Stomach (tissue), 9 donors: Measurements from ENCODE around the gene ACKR3. TPM values are rescaled to one million over a fixed set of nuclear protein-coding genes. Genes with fewer than 3 reads are reported as not detected.

Experiments
- DNase-seq, 2 donors: peaks; one replicate each; pipeline versions ENCODE4 v3.0.0 to v3.0.0-alpha.2; 2013 to 2019
- H3K27ac ChIP-seq, 5 donors: fragments of 200-600 bp in 4 of 5; sonication (generic) in 4 of 5; one replicate each; pipeline ENCODE4 v1.5.1; 2013 to 2019; ENCODE audit warnings: mild to moderate bottlenecking in 1 of 5, moderate library complexity in 1 of 5
- H3K27me3 ChIP-seq, 3 donors: fragments of 200-600 bp; sonication (generic); one replicate each; pipeline ENCODE4 v1.5.1; 2017 to 2019; ENCODE audit warnings: mixed run types in 1 of 3
- H3K36me3 ChIP-seq, 4 donors: fragments of 200-600 bp; sonication (generic); 1 replicate in 3 of 4; 2 replicates in 1 of 4; pipeline ENCODE4 v1.5.1; 2016 to 2019
- H3K4me1 ChIP-seq, 4 donors: fragments of 200-600 bp; sonication (generic); one replicate each; pipeline ENCODE4 v1.5.1; 2016 to 2019
- H3K4me3 ChIP-seq, 4 donors: fragments of 200-600 bp; sonication (generic) in 3 of 4; one replicate each; pipeline ENCODE4 v1.5.1; 2016 to 2019; ENCODE audit warnings: mild to moderate bottlenecking in 1 of 4
- H3K9me3 ChIP-seq, 4 donors: fragments of 200-600 bp; sonication (generic); one replicate each; pipeline ENCODE4 v1.5.1; 2016 to 2019
- CTCF ChIP-seq, 7 experiments: fragments of 450-650 bp in 4 of 7; fragments of 200-600 bp in 3 of 7; sonication (generic) in 3 of 7; IDR thresholded peaks; one replicate each; pipeline ENCODE4 v1.5.1; 2016 to 2019; ENCODE audit warnings: antibody characterized with exemption in 7 of 7, control low read depth in 2 of 7, mild to moderate bottlenecking in 1 of 7
- EP300 ChIP-seq: sonication (generic); formaldehyde crosslinking; IDR thresholded peaks from one replicate; pipeline ENCODE4 v1.6.1; 2017; ENCODE audit warnings: antibody characterized with exemption
- POLR2A ChIP-seq, 4 donors: fragments of 450-650 bp; IDR thresholded peaks; one replicate each; pipeline ENCODE4 v1.6.1; 2016; ENCODE audit warnings: antibody characterized with exemption in 4 of 4, control low read depth in 2 of 4, mild to moderate bottlenecking in 1 of 4, moderate library complexity in 1 of 4
- POLR2AphosphoS5 ChIP-seq, 3 donors: sonication (generic); formaldehyde crosslinking; IDR thresholded peaks; one replicate each; pipeline ENCODE4 v1.6.1; 2016; ENCODE audit warnings: antibody characterized with exemption in 3 of 3
- WGBS, 5 donors: extraction: QIAGEN DNeasy Blood & Tissue Kit in 3 of 5; methylation state at CpG; one replicate each; pipeline versions ENCODE4 v1.1.5 to v1.1.7; 2013 to 2018; 5-methylcytosine and 5-hydroxymethylcytosine counted together
- intact Hi-C: fragments of 100-400 bp; cut with DNase I; formaldehyde crosslinking; loops from one replicate; pipeline ENCODE4 v1.15.1; 2023; ENCODE audit warnings: low total_unique reads
- polyA plus RNA-seq, 3 donors: library from polyadenylated mRNA; stranded (reverse); fragments of 200-250 nt; gene quantifications; one replicate each; pipeline ENCODE4 v1.2.3, GENCODE V29; 2013
- total RNA-seq, 5 donors: library from RNA; depleted of rRNA; stranded (reverse); fragments of >200 nt; gene quantifications; one replicate each; pipeline versions ENCODE4 v1.1.0 to v1.2.3, GENCODE V29; 2014 to 2016
- donor health status: healthy with polysubstance abuse.
- donor health status: Bipolar disorder and iron deficiency.
- donor health status: healthy.

The ACKR3 gene
- total and polyA plus RNA-seq, 8 donors = 5.0 to 35.0 (median 10.4) TPM

DNA sequence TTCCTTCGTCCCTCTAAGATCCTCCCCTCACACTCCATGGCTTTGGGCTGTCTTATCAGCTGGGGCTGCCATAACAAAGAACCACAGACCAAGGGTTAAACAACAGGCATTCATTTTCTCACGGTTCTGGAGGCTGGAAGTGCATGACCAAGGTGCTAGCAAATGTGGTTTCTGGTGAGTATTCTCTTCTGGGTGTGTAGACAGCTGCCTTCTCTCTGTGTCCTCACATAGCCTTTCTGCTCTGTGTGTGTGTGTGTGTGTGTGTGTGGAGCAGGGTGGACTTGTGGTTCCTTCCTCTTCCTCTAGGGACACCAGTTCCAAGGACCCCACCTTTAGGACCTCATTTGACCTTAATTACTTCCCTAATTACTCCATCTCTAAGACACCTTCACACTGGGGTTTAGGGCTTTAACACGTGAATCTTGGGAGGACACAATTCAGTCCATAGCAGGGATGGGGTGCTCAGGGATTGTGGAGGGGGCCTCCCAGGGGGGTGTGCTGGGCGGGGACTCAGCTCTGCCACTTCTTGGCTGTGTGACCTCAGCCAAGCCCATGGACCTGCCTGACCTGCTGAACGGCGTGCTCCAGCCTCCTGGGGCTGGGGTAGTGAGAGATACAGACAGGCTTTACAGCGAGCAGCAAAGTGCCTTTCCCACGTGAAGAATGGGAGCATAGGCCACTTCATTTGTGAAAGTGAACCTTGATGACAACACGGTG lies 38.0 kb downstream of the ACKR3 start:
- intact Hi-C loops = no loop called here
- TF ChIP-seq POLR2AphosphoS5 (IDR thresholded peaks at IDR 0.05) = no peak
- no peak for TF ChIP-seq EP300
- TF ChIP-seq POLR2A (IDR thresholded peaks at IDR 0.05) = no peak
- TF ChIP-seq CTCF (IDR thresholded peaks at IDR 0.05) = no peak
- H3K36me3 ChIP-seq = no peaks in the 10 kb centered on the region
- WGBS, 5 donors = 34 to 57% (median 40%) methylated on average over 9 of the region's 9 CpGs
- H3K4me3 ChIP-seq = no peak overlapping the region
- DNase-seq = peak in 1 of 2 donors; percentile 38
- no peaks in the 10 kb centered on the region for H3K4me1 ChIP-seq
- no peak overlapping the region for H3K27ac ChIP-seq
- no peaks in the 10 kb centered on the region for H3K27me3 ChIP-seq
- H3K9me3 ChIP-seq = no peaks in the 10 kb centered on the region

GRCh38 chr2:236608188-236608525 lies 38.5 kb downstream of the ACKR3 start:
- no peaks in the 10 kb centered on the region for H3K9me3 ChIP-seq
- TF ChIP-seq EP300 (no peak), POLR2A (IDR thresholded peaks at IDR 0.05) (no peak), POLR2AphosphoS5 (IDR thresholded peaks at IDR 0.05) (no peak), CTCF (IDR thresholded peaks at IDR 0.05) (no peak)
- no peak overlapping the region for H3K4me3 ChIP-seq
- H3K27ac ChIP-seq = no peak overlapping the region
- 38 to 67% (median 41%) methylated on average over 3 of the region's 3 CpGs for WGBS, 5 donors
- no peaks in the 10 kb centered on the region for H3K36me3 ChIP-seq
- DNase-seq = no peak
- no peaks in the 10 kb centered on the region for H3K27me3 ChIP-seq
- H3K4me1 ChIP-seq = no peaks in the 10 kb centered on the region
- intact Hi-C loops = no loop called here

GRCh38 chr2:236608710-236609109 lies 39.1 kb downstream of the ACKR3 start:
- DNase-seq = no peak
- Histone ChIP-seq H3K4me1 (no peaks in the 10 kb centered on the region), H3K4me3 (no peak overlapping the region), H3K27ac (no peak overlapping the region), H3K9me3 (no peaks in the 10 kb centered on the region), H3K36me3 (no peaks in the 10 kb centered on the region), H3K27me3 (no peaks in the 10 kb centered on the region)
- intact Hi-C loops = no loop called here
- TF ChIP-seq POLR2A (IDR thresholded peaks at IDR 0.05) = no peak
- TF ChIP-seq CTCF (IDR thresholded peaks at IDR 0.05) = no peak
- no peak for TF ChIP-seq EP300
- TF ChIP-seq POLR2AphosphoS5 (IDR thresholded peaks at IDR 0.05) = no peak
- WGBS, 5 donors = 93 to 98% (median 95%) methylated on average over 3 of the region's 3 CpGs

DNA sequence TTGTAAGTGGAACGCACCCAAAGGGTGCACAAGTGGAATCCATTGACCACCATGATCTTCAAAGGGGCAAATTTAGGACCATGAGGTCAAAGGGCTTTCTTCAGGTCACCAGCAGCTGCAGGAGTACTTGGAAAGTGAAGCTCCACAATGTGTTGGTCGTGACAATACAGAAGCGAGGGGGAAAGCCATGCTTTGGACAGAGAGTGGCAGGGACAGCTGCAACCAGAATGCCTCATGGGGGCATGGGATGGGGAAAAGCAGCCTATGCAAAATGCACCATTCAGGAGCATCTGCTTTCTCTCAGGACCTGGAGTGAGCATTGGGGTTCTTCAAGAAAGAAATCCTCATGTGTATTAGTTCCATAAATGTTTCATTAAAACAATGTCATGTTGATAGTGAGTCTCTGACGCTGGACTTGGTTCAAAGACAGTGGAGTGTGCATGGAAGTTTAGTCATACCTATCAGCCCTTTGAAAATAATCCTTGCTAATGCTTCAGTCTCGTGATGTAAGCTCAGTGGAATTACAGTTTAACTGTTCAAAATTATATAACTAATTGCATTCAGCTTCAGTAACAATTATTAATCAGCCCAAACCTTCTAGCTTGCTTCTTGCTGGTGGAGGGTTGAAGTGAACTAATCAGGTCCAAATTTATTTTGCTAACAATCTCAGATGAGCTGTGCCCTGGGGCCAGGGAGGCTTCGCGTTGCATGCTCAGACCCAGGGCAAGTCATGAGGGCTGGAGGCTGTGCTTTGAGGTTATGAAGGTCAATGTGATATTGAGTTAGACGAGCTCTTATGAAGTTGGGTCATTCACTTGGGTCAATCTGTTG lies 41.6 kb downstream of the ACKR3 start:
- intact Hi-C loops = no loop called here
- Histone ChIP-seq H3K27ac (no peak overlapping the region), H3K9me3 (no peaks in the 10 kb centered on the region), H3K27me3 (no peaks in the 10 kb centered on the region), H3K36me3 (no peaks in the 10 kb centered on the region), H3K4me3 (no peak overlapping the region), H3K4me1 (no peaks in the 10 kb centered on the region)
- DNase-seq = no peak
- TF ChIP-seq CTCF (IDR thresholded peaks at IDR 0.05) (no peak), EP300 (no peak), POLR2A (IDR thresholded peaks at IDR 0.05) (no peak), POLR2AphosphoS5 (IDR thresholded peaks at IDR 0.05) (no peak)
- WGBS, 5 donors = 82 to 86% (median 84%) methylated on average over 8 of the region's 8 CpGs
